Prostate gland (tissue), 2 donors: ENCODE data around the gene TMEM40. TPM values are rescaled to one million over a fixed set of nuclear protein-coding genes. Genes with fewer than 3 reads are reported as not detected.
"Not testable (repeated sequence)": the region's sequence is repeated elsewhere in the genome, so short reads cannot be mapped to it uniquely, and the experiment has no call there.

Experiments
- DNase-seq: peaks from one replicate; pipeline ENCODE4 v3.0.0-alpha.2; 2019; ENCODE audit warnings: low spot score
- H3K27ac ChIP-seq, 2 donors: fragments of 200-600 bp; sonication (generic); 2 replicates each; pipeline ENCODE4 v1.5.1; 2017 to 2019
- H3K27me3 ChIP-seq: fragments of 200-600 bp; sonication (generic); replicated peaks from 2 replicates; pipeline ENCODE4 v1.5.1; 2019; ENCODE audit not compliant: insufficient read depth
- H3K36me3 ChIP-seq, 2 donors: fragments of 200-600 bp; sonication (generic); 1 replicate in 1 of 2; 2 replicates in 1 of 2; pipeline versions ENCODE4 v1.5.1 to v1.8.1; 2017 to 2019
- H3K4me1 ChIP-seq: fragments of 200-600 bp; sonication (generic); replicated peaks from 2 replicates; pipeline ENCODE4 v1.5.1; 2019
- H3K4me3 ChIP-seq, 2 donors: fragments of 200-600 bp; sonication (generic); 2 replicates each; pipeline ENCODE4 v1.5.1; 2017 to 2019
- H3K9me3 ChIP-seq: fragments of 200-600 bp; sonication (generic); 2 replicates; pipeline ENCODE4 v1.5.1; 2017
- CTCF ChIP-seq, 4 experiments: fragments of 200-600 bp in 2 of 4; fragments of 450-650 bp in 2 of 4; sonication (generic) in 2 of 4; IDR thresholded peaks; 1 replicate in 3 of 4; 2 replicates in 1 of 4; pipeline ENCODE4 v1.5.1; 2016 to 2019; ENCODE audit warnings: antibody characterized with exemption in 4 of 4, mild to moderate bottlenecking in 2 of 4, moderate library complexity in 2 of 4
- POLR2A ChIP-seq: fragments of 450-650 bp; IDR thresholded peaks from one replicate; pipeline ENCODE4 v1.6.1; 2016; ENCODE audit warnings: antibody characterized with exemption, mild to moderate bottlenecking
- POLR2AphosphoS5 ChIP-seq: sonication (generic); formaldehyde crosslinking; IDR thresholded peaks from one replicate; pipeline ENCODE4 v1.6.1; 2017; ENCODE audit warnings: antibody characterized with exemption
- WGBS: methylation state at CpG from one replicate; pipeline ENCODE4 v1.1.5; 2018; 5-methylcytosine and 5-hydroxymethylcytosine counted together
- intact Hi-C: fragments of 100-400 bp; cut with DNase I; formaldehyde crosslinking; loops from one replicate; pipeline ENCODE4 v1.14.2; 2022
- total RNA-seq, 2 donors: library from RNA; depleted of rRNA; stranded (reverse); fragments of >200 nt; gene quantifications; one replicate each; pipeline ENCODE4 v1.1.0, GENCODE V29; 2016

The TMEM40 gene
- total RNA-seq, 2 donors from 2014 or later = 1.9 to 8.5 TPM

GRCh38 chr3:12787346-12787745 lies 28.3 kb upstream of the TMEM40 start:
- WGBS = 29% methylated on average over 9 of the region's 9 CpGs
- peak; percentile 41 for DNase-seq

DNA sequence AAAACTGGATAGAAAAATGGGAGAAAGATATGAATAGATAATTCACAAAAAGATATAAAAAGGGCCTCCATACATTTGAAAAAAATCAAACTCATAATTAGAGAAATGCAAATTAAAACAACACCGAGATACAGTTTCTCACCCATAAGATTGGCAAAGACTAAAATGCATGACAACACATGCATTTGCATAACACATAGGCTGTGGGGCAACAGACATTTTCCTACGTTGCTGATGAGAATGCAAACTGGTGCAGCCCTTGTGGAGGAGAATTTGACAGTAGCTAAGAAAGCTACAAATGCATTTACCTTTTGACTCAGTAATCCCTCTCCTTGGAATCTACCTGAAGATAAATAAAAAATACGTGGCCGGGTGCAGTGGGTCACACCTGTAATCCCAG lies 26.0 kb upstream of the TMEM40 start:
- no peaks in the 10 kb centered on the region for H3K4me1 ChIP-seq
- H3K27me3 ChIP-seq = no peaks in the 10 kb centered on the region
- WGBS = 52% methylated on average over 4 of the region's 4 CpGs
- intact Hi-C loops = no loop called here
- H3K27ac ChIP-seq = no peak overlapping the region
- H3K4me3 ChIP-seq = no peak overlapping the region
- TF ChIP-seq CTCF (IDR thresholded peaks at IDR 0.05) = no peak
- no peak for TF ChIP-seq POLR2A
- TF ChIP-seq POLR2AphosphoS5 = no peak
- H3K36me3 ChIP-seq = no peaks in the 10 kb centered on the region
- DNase-seq = no peak
- no peaks in the 10 kb centered on the region for H3K9me3 ChIP-seq

More at GRCh38 chr3:12787346-12787745, 28.3 kb upstream of the TMEM40 start:
- H3K36me3 ChIP-seq, H3K27me3 ChIP-seq, H3K4me3 ChIP-seq, H3K27ac ChIP-seq, intact Hi-C loops, H3K9me3 ChIP-seq, H3K4me1 ChIP-seq: not testable (repeated sequence)
- peak in 2 of 4 experiments; percentile 7 to 17 for TF ChIP-seq CTCF (IDR thresholded peaks at IDR 0.05)

DNA sequence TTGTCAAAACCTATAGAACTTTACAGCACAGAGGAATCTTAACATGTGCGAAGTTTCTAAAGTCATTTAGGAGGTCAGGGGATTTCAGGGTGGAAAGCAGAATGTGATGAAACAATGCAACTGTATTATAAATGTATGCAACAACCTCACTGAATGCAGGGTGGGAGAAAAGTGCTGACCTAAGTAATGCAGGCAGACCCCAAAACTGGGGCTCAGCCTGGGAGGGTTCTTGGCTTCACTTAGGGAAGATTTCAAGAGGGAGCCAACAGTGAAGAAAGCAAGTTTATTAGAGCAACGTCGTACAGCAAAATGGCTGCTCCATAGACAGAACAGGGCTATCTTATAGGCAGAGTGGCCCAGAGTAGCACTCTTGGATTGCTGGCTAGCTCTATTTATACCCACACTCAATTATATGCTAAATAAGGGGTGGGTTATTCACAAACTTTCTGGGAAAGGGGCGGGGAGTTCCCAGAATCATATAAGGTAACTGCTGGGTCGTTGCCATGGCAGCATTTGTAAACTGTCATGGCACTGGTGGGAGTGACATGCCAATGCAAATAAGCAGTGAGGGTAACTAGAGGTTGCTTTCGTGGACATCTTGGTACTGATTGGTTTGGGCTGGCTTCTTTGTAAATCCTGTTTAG lies 23.2 kb upstream of the TMEM40 start:
- Histone ChIP-seq H3K4me1 (no peaks in the 10 kb centered on the region), H3K36me3 (no peaks in the 10 kb centered on the region), H3K9me3 (no peaks in the 10 kb centered on the region), H3K4me3 (no peak overlapping the region), H3K27me3 (no peaks in the 10 kb centered on the region), H3K27ac (no peak overlapping the region)
- DNase-seq = peak; percentile 51
- intact Hi-C loops = no loop called here
- 61% methylated on average over 6 of the region's 6 CpGs for WGBS
- TF ChIP-seq CTCF (IDR thresholded peaks at IDR 0.05) (no peak), POLR2A (no peak), POLR2AphosphoS5 (peak; percentile 36)

- Histone ChIP-seq H3K4me3 (no peak overlapping the region), H3K9me3 (no peaks in the 10 kb centered on the region), H3K27ac (no peak overlapping the region), H3K4me1 (no peaks in the 10 kb centered on the region), H3K36me3 (no peaks in the 10 kb centered on the region), H3K27me3 (no peaks in the 10 kb centered on the region)
- TF ChIP-seq POLR2AphosphoS5 = no peak
- no peak for TF ChIP-seq CTCF (IDR thresholded peaks at IDR 0.05)
- TF ChIP-seq POLR2A = no peak
- intact Hi-C loops = no loop called here
- no peak for DNase-seq
- 54% methylated on average over 4 of the region's 4 CpGs for WGBS
These were observed 21.7 kb upstream of the TMEM40 start for GRCh38 chr3:12780751-12781150.

GRCh38 chr3:12777171-12777570 lies 18.1 kb upstream of the TMEM40 start:
- DNase-seq = no peak
- Histone ChIP-seq H3K4me1 (no peaks in the 10 kb centered on the region), H3K4me3 (no peak overlapping the region), H3K27me3 (no peaks in the 10 kb centered on the region), H3K9me3 (no peaks in the 10 kb centered on the region), H3K36me3 (no peaks in the 10 kb centered on the region), H3K27ac (no peak overlapping the region)
- TF ChIP-seq POLR2A = no peak
- TF ChIP-seq CTCF (IDR thresholded peaks at IDR 0.05) = no peak
- TF ChIP-seq POLR2AphosphoS5 = no peak
- WGBS = 45% methylated on average over 4 of the region's 4 CpGs
- intact Hi-C loops = no loop called here

DNA sequence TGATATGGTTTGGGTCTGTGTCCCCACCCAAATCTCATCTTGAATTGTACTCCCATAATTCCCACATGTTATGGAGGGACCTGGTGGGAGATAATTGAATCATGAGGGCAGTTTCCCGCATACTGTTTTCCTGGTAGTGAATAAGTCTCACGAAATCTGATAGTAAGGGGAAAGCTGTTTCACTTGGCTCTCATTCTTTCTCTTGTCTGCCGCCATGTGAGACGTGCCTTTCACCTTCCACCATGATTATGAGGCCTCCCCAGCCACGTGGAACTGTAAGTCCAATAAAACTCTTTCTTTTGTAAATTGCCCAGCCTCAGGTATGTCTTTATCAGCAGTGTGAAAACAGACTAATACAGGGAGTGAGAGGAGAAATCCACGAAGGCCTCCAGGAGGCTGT lies 16.9 kb upstream of the TMEM40 start:
- H3K4me3 ChIP-seq, H3K4me1 ChIP-seq, H3K9me3 ChIP-seq, H3K36me3 ChIP-seq, H3K27me3 ChIP-seq, intact Hi-C loops, DNase-seq, H3K27ac ChIP-seq: not testable (repeated sequence)
- WGBS = 64% methylated on average over 6 of the region's 6 CpGs
